ENCODE results near the gene ADAMTS12.
"Not testable (repeated sequence)": the region's sequence is repeated elsewhere in the genome, so short reads cannot be mapped to it uniquely, and the experiment has no call there.

ADAMTS12 gene

GRCh38 chr5:33537240-33537639 is 354.6 kb downstream of the ADAMTS12 start:
- DNase-seq, result no peak
- in situ Hi-C loops (cut with HindIII; ENCODE audit: low pct_ligation_motif_present, low pct_unique_long_range_greater_than_20kb, low sequenced_read_pairs), result no loop called here

GRCh38 chr5:33536802-33537201 is 355.0 kb downstream of the ADAMTS12 start:
- in situ Hi-C loops (cut with HindIII; ENCODE audit: low pct_ligation_motif_present, low pct_unique_long_range_greater_than_20kb, low sequenced_read_pairs), result no loop called here
- DNase-seq, result no peak

- DNase-seq, result no peak
- in situ Hi-C loops (cut with HindIII; ENCODE audit: low pct_ligation_motif_present, low pct_unique_long_range_greater_than_20kb, low sequenced_read_pairs), result no loop called here
Observed at GRCh38 chr5:33531824-33532223, 360.0 kb downstream of the ADAMTS12 start.

GRCh38 chr5:33531037-33531298 is 360.8 kb downstream of the ADAMTS12 start:
- no peak for DNase-seq
- in situ Hi-C loops (cut with HindIII; ENCODE audit: low pct_ligation_motif_present, low pct_unique_long_range_greater_than_20kb, low sequenced_read_pairs), result no loop called here

- in situ Hi-C loops (cut with HindIII; ENCODE audit: low pct_ligation_motif_present, low pct_unique_long_range_greater_than_20kb, low sequenced_read_pairs), result no loop called here
- peak; percentile 1 for DNase-seq
Observed at GRCh38 chr5:33530183-33531036, 361.4 kb downstream of the ADAMTS12 start.

GRCh38 chr5:33527696-33528095 is 364.1 kb downstream of the ADAMTS12 start:
- in situ Hi-C loops (cut with HindIII; ENCODE audit: low pct_ligation_motif_present, low pct_unique_long_range_greater_than_20kb, low sequenced_read_pairs), result no loop called here
- DNase-seq, result no peak

- no peak for DNase-seq
- in situ Hi-C loops (cut with HindIII; ENCODE audit: low pct_ligation_motif_present, low pct_unique_long_range_greater_than_20kb, low sequenced_read_pairs), result no loop called here
Observed at GRCh38 chr5:33526755-33527154, 365.0 kb downstream of the ADAMTS12 start.

GRCh38 chr5:33524476-33524875 is 367.3 kb downstream of the ADAMTS12 start:
- in situ Hi-C loops (cut with HindIII; ENCODE audit: low pct_ligation_motif_present, low pct_unique_long_range_greater_than_20kb, low sequenced_read_pairs), result no loop called here
- DNase-seq, result no peak

- no peak for DNase-seq
Observed at GRCh38 chr5:33523208-33523771, 368.5 kb downstream of the ADAMTS12 start.

GRCh38 chr5:33516421-33516820 is 375.4 kb downstream of the ADAMTS12 start:
- DNase-seq, result no peak
- in situ Hi-C loops (cut with HindIII; ENCODE audit: low pct_ligation_motif_present, low pct_unique_long_range_greater_than_20kb, low sequenced_read_pairs), result no loop called here

More at GRCh38 chr5:33523208-33523771, 368.5 kb downstream of the ADAMTS12 start:
- in situ Hi-C loops (cut with HindIII; ENCODE audit: low pct_ligation_motif_present, low pct_unique_long_range_greater_than_20kb, low sequenced_read_pairs), result no loop called here

- in situ Hi-C loops (cut with HindIII; ENCODE audit: low pct_ligation_motif_present, low pct_unique_long_range_greater_than_20kb, low sequenced_read_pairs); DNase-seq: not testable (repeated sequence)
Observed at GRCh38 chr5:33515366-33515765, 376.4 kb downstream of the ADAMTS12 start.

- no peak for DNase-seq
- in situ Hi-C loops (cut with HindIII; ENCODE audit: low pct_ligation_motif_present, low pct_unique_long_range_greater_than_20kb, low sequenced_read_pairs), result no loop called here
Observed at GRCh38 chr5:33513462-33514185, 378.2 kb downstream of the ADAMTS12 start.

- no peak for DNase-seq
- in situ Hi-C loops (cut with HindIII; ENCODE audit: low pct_ligation_motif_present, low pct_unique_long_range_greater_than_20kb, low sequenced_read_pairs), result no loop called here
Observed at GRCh38 chr5:33509036-33509435, 382.8 kb downstream of the ADAMTS12 start.

- no peak for DNase-seq
Observed at GRCh38 chr5:33507426-33507825, 384.4 kb downstream of the ADAMTS12 start.

GRCh38 chr5:33504570-33504969 is 387.2 kb downstream of the ADAMTS12 start:
- no peak for DNase-seq
- in situ Hi-C loops (cut with HindIII; ENCODE audit: low pct_ligation_motif_present, low pct_unique_long_range_greater_than_20kb, low sequenced_read_pairs), result no loop called here

More at GRCh38 chr5:33507426-33507825, 384.4 kb downstream of the ADAMTS12 start:
- in situ Hi-C loops (cut with HindIII; ENCODE audit: low pct_ligation_motif_present, low pct_unique_long_range_greater_than_20kb, low sequenced_read_pairs), result no loop called here

- no peak for DNase-seq
- in situ Hi-C loops (cut with HindIII; ENCODE audit: low pct_ligation_motif_present, low pct_unique_long_range_greater_than_20kb, low sequenced_read_pairs), result no loop called here
Observed at GRCh38 chr5:33501899-33502298, 389.9 kb downstream of the ADAMTS12 start.

- no peak for DNase-seq
- in situ Hi-C loops (cut with HindIII; ENCODE audit: low pct_ligation_motif_present, low pct_unique_long_range_greater_than_20kb, low sequenced_read_pairs), result no loop called here
Observed at GRCh38 chr5:33501260-33501659, 390.5 kb downstream of the ADAMTS12 start.

GRCh38 chr5:33494466-33494865 is 397.3 kb downstream of the ADAMTS12 start:
- in situ Hi-C loops (cut with HindIII; ENCODE audit: low pct_ligation_motif_present, low pct_unique_long_range_greater_than_20kb, low sequenced_read_pairs), result no loop called here
- DNase-seq, result no peak

- in situ Hi-C loops (cut with HindIII; ENCODE audit: low pct_ligation_motif_present, low pct_unique_long_range_greater_than_20kb, low sequenced_read_pairs), result no loop called here
- peak; percentile 8 for DNase-seq
Observed at GRCh38 chr5:33491941-33492340, 399.8 kb downstream of the ADAMTS12 start.
